Activated gamma-delta T cell treated with anti-CD3 and anti-CD28 coated beads, Interleukin-2, amount 50 U/mL, for 16 hours (primary cell): ENCODE measurements around the gene STAC2.
A peak's percentile ranks its signal among the peaks of the same experiment; 100 is the strongest.
"Not testable (repeated sequence)": the region's sequence is repeated elsewhere in the genome, so short reads cannot be mapped to it uniquely, and the experiment has no call there.

ENCODE experiments used
- DNase-seq: peaks from one replicate; pipeline ENCODE4 v3.0.0-alpha.2; 2020; ENCODE audit warnings: low read depth

Gene STAC2

DNA sequence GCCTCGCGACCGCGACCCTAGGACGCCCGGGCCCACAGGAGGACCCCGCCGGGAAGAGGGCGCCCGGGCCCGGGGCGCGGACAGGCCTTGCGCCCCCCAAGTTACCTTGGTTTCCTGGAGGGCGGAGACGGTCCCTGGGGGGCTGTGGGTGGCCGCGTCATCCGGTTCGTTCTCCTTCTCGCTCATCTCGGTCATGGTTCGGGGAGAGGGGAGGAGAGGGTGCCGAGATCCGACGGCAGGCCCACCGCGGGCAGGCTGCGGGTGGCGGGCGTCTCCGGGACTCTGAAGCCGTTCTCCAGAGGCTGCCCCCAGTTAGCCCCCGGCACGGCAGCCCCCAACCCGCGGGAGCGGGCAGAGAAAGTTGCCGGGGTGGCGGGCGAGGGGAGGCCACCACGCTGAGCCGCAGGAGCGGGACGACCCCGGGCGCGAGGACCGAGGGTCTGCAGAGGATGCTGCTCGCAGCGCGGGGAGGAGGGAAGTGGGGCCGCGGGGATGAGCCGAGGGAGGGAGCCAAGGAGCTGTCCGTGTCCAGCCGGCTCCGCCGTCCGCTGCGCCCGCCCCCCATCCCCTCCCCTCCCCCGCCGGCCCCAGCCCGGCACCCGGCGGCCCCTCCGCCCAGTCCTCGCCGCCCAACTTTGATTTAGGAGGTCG, at the start of gene STAC2:
Gene STAC2, minus strand, starts transcription at position 638 of the 651 bp plus-strand sequence. Its CDS starts 443 bp downstream, at position 195.
- DNase-seq: no peak

GRCh38 chr17:39271546-39271945, 45.8 kb upstream of the STAC2 start:
- no peak for DNase-seq

GRCh38 chr17:39270923-39271322, 45.2 kb upstream of the STAC2 start:
- no peak for DNase-seq

- DNase-seq: no peak
These were observed 38.4 kb upstream of the STAC2 start for GRCh38 chr17:39264119-39264518.

DNA sequence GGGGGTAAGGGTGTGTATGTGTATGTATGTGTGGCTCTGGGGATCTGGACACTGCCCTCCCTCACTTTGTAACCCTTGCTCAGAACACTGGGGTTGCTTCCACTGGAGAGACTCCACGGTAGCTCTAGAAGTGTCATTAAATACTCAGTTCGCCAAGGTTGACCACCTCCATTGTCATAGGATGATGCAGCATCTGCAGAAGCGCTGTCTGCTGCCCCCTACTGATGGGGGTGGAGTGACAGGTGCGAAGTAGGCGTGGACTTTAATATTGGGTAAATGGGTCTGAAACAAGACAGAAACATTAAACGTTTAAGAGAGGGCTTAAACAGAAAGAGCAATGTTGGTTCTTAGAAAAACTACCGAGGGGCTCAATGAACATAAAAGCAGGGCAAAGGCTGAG, 35.5 kb upstream of the STAC2 start:
- DNase-seq: no peak

DNA sequence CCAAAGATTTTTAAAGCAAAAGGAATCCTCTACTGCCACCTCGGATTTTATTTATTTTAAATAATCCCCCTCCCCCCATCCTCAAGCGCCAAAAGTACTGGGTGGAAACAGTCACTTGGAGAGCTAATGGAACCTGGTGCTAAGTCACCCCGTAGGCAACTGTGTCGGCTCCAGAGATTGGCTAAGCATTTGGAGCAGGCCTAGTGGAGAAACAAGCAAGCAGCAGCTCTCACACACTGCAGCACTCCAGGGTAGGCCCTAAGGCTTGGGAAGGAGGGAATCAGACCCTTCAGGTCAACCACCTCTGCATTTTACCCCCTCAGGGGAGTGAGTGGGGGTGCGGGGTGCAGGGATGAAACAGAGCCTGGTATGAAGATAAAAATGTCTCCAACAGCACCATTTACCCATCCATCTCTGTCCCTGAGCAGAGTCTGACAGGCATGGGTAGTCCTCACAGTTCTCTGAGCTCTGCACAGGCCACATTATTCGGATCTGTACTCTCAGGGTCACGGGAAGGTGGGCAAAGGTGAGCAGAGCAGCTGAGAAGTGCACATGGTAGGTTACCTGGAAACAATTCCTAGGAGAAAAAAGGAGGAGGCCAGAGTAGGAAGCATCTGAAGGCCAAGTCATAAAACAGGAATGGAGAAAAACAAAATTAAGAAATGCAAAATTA, 27.2 kb upstream of the STAC2 start:
- no peak for DNase-seq

GRCh38 chr17:39251997-39252396, 26.3 kb upstream of the STAC2 start:
- no peak for DNase-seq

- not testable (repeated sequence) for DNase-seq
These were observed 24.3 kb upstream of the STAC2 start for GRCh38 chr17:39250076-39250475.

DNA sequence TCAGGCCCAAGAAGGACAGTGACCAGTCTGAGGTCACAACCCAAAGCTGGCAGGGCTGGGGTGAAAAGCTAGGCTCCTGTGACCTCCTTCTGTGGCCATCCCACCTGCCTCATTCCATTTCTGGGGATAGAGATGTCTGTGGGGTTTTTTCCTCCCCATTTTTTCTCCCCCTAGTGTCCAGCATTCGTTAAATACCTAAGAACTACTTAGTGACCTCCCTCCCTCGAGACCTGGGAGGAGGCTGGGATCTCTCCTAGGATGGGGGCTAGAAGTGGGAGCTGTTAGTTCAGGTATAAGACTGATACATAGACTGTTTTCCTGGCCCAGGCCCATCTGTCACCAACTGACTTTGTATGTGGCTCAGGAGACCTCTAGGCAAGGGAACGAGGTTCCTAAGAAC, 20.5 kb upstream of the STAC2 start:
- no peak for DNase-seq

GRCh38 chr17:39244600-39245570, 19.1 kb upstream of the STAC2 start:
- peak; percentile 80 for DNase-seq

- no peak for DNase-seq
These were observed 18.4 kb upstream of the STAC2 start for GRCh38 chr17:39244016-39244599.

DNA sequence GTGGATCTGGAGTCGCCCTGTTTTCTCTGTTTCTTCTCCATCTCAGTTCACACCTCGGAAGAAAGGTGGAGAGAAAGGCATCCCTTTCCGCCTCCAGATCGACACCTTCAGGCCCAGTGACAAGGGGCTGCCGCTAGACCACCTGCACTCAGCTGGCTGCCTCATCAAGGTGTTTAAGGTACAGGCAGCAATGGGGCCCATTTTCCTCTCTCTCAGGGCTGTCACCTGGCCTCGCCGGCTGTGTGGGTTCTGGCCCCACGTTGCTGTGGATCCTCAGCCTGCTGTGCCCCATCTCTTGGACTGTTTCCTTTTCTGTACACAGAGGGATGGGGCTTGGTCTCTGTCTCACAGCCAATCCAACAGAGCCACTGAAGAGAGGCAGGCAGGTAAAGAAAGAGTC, 17.4 kb upstream of the STAC2 start:
- no peak for DNase-seq

- DNase-seq: no peak
These were observed 14.9 kb upstream of the STAC2 start for GRCh38 chr17:39240631-39241030.

DNA sequence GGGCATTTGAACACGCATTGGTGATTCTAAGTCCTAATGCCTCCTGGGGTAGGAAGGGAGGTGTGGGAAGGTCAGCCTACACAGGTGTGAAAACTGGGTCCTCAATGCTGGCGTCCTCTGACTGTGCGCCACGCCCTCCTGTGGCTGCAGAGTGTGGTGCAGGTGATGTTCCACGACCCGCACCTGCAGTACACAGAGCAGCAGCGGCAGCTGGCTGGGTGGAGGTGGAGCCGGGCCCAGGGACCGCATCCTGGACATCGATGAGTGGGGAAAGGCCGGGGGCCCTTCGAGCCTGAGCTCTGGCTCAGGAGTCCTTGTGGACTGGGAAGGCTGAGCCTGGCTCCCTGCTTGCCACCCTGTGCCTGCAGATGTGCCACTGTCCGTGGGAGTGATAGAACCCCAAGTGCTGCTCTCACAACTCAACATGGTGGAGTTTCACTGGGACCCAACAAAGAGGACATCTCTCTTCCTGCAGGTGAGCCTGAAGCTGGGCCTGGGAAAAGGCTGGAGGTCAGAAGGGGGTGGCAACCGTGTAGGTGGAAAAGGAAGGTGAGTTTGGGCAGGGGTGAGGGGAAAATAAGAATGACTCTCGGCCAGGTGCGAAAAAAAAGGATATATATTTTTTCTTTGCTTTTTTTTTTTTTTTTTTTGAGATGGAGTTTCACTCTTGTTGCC, 14.0 kb upstream of the STAC2 start:
- peak; percentile 50 for DNase-seq

DNA sequence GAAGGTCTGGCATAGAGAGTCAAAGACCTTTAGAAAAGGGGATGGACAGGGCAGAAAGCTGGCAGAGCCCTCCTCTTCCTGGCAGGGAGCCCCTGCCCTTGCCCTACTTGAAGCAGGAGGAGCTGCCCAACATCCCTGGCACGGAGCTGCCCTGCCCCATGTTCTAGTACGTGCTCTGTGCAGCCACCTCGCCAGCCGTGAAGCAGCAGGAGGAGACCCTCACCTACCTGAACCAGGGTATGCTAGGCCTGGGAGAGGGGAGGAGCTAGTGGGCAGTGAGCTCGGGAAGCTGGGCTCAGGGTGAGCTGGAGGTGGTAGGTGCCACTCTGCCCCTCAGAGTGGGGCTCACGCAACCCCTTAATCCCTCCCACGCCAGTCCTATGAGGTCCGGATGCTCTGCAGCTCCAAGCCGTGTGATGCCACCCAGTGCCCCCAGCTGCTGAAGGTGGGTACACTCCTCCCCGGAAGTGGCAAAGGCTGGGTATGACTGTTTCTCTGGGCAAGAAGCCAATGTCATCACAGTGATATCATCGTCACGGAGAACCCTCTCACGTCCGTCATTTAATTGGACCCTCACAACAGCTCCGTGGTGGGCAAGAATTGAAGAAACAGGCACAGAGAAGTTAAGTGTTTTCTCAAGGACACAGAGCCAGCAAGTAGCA, 12.7 kb upstream of the STAC2 start:
- DNase-seq: peak; percentile 66

GRCh38 chr17:39237586-39237985, 11.8 kb upstream of the STAC2 start:
- no peak for DNase-seq

DNA sequence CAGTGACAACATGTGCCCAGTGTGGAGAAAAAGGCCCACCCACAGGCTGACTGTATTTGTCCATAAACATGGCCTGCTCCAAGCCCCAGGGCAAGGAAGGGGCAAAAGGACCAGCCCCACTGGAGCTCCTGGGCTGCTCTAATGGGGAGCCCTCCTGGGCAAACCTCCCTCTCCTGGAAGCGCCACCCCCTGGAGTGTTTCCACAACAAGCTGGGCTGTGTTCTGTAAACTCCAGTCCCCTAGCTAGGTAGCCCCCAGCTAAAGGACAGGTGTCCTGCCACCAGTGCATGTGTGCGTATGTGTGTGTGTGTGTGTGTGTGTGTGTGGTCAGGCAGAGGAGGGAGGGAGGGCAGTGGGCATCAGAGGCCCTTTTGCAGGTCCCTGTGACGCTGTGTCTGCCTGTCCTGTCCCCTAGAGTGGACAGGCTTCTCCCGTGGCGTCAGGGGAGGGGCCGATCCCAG, 11.3 kb upstream of the STAC2 start:
- no peak for DNase-seq

DNA sequence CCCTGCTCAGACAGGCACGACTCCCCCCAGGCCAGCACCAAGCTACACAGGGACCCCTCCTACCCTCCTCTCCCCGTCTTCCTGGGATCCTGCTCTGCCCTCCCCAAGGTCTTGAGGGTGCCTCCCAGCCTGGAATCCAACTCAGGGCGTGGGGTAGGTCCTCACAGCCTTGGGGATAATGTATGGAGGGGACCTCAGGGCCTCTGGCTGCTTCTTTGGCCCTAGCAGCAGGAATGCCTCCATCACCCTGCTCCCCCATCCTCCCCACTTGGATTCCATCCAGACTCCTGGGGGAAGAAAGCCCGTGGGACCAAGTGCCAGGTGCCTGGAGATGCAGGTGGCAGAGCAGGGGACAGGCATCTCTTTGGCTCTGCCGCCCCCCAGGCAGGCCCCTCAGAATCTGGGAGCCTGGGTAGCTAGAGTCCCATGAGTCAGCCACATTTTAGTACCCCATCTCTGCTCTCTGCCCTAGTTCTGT, 10.7 kb upstream of the STAC2 start:
- DNase-seq: no peak

DNA sequence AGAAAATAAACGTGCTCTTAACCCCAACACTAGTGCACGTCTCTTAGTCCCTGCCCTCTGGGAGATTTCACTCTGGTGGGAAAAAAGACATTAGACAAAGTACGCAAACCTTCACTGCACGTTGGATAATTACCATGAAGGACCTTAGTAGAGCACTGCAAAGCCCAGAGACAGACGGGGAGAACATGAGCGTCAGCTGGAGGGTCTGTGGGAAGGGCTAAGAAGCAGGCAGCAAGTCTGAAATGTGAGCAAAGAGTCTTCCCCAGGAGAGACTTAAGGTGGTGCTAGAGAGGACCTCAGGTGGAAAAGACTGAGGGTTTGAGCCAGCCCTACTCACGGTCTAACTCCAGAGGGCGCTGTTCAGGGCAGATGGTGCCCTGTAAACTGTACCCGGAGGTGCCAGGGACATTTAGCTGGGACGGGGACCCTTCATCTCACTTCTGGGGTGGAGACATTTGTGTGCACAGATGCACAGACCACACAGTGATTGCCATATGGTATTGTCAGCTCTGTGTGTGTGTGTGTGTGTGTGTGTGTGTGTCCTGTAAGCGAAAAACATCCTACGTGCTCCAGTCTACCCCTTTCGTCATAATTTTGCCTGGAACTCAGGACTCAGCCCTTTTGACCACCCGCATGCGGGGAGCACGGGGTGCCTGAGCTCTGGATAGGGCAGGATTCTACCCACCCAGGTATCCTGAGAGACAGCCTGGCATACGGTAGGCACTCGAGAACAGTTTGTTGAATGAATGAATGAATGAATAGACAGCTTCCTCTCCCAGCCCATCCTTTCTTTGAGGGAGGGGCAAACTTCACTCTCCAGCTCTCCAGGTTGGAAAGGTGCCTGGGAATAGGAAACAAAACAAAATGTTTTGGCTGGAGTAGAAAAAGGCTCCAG, 10.1 kb upstream of the STAC2 start:
- no peak for DNase-seq
